BLaER1 treated with 17β-estradiol and CSF1 and Interleukin-3, amounts not matched to agents 10 nM and 100 nM (cell line): ENCODE measurements around the gene SLC1A6.

ENCODE experiments used
- H3K27ac ChIP-seq, 11 experiments: shearing (Covaris generic); formaldehyde crosslinking; 2 replicates each; pipeline ENCODE4 v1.8.1; 2022
- H3K27me3 ChIP-seq, 11 experiments: shearing (Covaris generic); formaldehyde crosslinking; 2 replicates each; pipeline ENCODE4 v1.8.1; 2022
- H3K36me3 ChIP-seq, 11 experiments: shearing (Covaris generic); formaldehyde crosslinking; 2 replicates each; pipeline ENCODE4 v1.8.1; 2022
- H3K4me1 ChIP-seq, 10 experiments: shearing (Covaris generic); formaldehyde crosslinking; 2 replicates each; pipeline ENCODE4 v1.8.1; 2022
- H3K4me2 ChIP-seq, 11 experiments: shearing (Covaris generic); formaldehyde crosslinking; 2 replicates each; pipeline ENCODE4 v1.8.1; 2022
- H3K4me3 ChIP-seq, 10 experiments: shearing (Covaris generic); formaldehyde crosslinking; 2 replicates each; pipeline ENCODE4 v1.8.1; 2022
- H3K9ac ChIP-seq, 11 experiments: shearing (Covaris generic); formaldehyde crosslinking; 2 replicates each; pipeline ENCODE4 v1.8.1; 2022
- H3K9me3 ChIP-seq, 11 experiments: shearing (Covaris generic); formaldehyde crosslinking; replicated peaks in 1 of 11; 2 replicates each; pipeline ENCODE4 v1.8.1; 2022
- H4K20me1 ChIP-seq, 11 experiments: shearing (Covaris generic); formaldehyde crosslinking; 2 replicates each; pipeline ENCODE4 v1.8.1; 2022
- Cebpa-rat ChIP-seq, 11 experiments: shearing (Covaris generic); IDR thresholded peaks; 2 replicates each; pipeline ENCODE4 v1.8.1; 2022

The SLC1A6 gene

DNA sequence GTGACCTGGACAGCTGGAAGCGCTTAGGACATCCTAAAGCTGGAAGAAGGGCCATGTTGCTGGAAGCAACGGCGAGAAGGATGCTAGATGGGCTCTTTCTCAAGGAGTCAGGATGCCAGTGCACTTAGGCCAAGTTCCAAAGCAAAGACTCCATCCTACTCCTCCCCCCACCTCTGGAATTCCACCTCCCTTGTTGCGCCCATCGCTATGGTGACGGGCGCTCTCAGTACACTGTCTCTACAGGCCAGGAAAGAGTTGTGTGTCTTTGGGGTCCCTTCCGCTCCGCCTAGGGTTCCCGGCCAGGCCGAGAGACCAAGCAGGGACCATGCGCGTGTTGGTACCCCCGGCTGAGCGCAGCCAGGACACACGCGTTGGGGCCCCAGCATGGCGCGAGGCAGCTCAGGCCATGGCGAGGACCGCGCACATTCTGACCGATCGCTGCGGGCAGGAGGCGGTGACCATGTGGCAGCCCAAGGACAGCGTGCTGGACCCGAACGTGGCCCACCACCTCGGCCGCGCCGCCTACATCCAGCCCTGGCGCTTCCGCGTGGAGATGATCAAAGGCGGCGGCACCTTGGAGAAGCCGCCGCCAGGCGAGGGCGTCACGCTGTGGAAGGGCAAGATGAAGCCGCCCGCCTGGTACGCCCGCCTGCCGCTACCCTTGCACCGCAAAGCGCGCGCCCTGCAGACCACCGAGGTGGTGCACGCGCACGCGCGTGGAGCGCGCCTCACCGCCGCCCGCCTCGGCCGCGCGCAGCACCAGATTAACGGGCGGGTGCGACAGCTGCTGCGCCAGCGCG lies 31.0 kb upstream of the SLC1A6 start:
- Histone ChIP-seq H3K9ac (no peak overlapping the region), H4K20me1 (no peaks in the 10 kb centered on the region), H3K27me3 (no peaks in the 10 kb centered on the region), H3K4me2 (no peak overlapping the region), H3K9me3 (peaks cover 0 to 3% (median 0%) of the 10 kb centered on the region in 11 experiments; a peak in 1 of 22 replicates), H3K4me1 (peaks cover 0 to 5% (median 0%) of the 10 kb centered on the region in 10 experiments; a peak in 1 of 20 replicates), H3K4me3 (no peak overlapping the region), H3K36me3 (no peaks in the 10 kb centered on the region), H3K27ac (no peak overlapping the region)
- no peak for TF ChIP-seq Cebpa-rat (IDR thresholded peaks at IDR 0.05)

DNA sequence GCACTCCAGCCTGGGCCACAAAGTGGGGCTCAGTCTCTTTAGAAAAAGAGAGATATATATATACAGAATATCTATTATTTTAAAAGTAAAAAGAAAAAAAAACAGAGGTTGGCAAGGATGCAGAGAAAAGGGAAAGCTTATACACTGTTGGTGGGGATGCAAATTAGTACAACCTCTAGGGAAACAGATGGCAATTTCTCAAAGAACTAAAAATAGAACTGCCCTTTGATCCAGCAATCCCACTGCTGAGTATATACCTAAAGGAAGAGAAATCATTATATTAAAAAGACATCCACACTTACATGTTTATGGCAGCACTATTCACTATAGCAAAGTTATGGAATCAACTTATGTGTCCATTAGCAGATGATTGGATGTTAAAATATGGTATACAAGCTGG lies 28.6 kb upstream of the SLC1A6 start:
- Histone ChIP-seq H3K4me1 (peaks cover 0 to 5% (median 0%) of the 10 kb centered on the region in 10 experiments; a peak in 1 of 20 replicates), H3K4me2 (no peak overlapping the region), H3K27ac (no peak overlapping the region), H3K4me3 (no peak overlapping the region), H3K36me3 (no peaks in the 10 kb centered on the region), H3K9ac (no peak overlapping the region), H4K20me1 (no peaks in the 10 kb centered on the region), H3K27me3 (no peaks in the 10 kb centered on the region), H3K9me3 (peaks cover 0 to 3% (median 0%) of the 10 kb centered on the region in 11 experiments; a peak in 1 of 22 replicates)
- TF ChIP-seq Cebpa-rat (IDR thresholded peaks at IDR 0.05), result no peak

DNA sequence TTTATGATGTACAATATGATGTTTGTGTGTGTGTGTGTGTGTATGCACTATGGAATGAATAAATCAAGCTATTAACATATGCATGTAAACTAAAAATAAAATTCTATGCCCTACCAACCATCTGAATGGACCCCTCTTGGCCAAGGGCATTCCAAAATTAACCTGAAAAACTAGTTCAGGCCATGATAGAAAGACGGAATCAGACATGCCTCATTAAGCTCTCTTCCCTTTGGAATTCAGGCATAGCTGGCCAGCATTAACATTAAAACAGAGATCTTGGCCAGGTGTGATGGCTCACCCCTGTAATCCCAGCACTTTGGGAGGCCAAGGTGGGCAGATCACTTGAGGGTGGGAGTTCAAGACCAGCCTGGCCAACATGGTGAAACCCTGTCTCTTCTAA lies 18.3 kb upstream of the SLC1A6 start:
- Histone ChIP-seq H3K4me1 (no peaks in the 10 kb centered on the region), H3K9me3 (no peaks in the 10 kb centered on the region), H3K36me3 (no peaks in the 10 kb centered on the region), H3K27me3 (no peaks in the 10 kb centered on the region), H3K9ac (no peak overlapping the region), H4K20me1 (no peaks in the 10 kb centered on the region), H3K4me2 (no peak overlapping the region), H3K27ac (no peak overlapping the region), H3K4me3 (no peak overlapping the region)
- TF ChIP-seq Cebpa-rat (IDR thresholded peaks at IDR 0.05), result no peak

DNA sequence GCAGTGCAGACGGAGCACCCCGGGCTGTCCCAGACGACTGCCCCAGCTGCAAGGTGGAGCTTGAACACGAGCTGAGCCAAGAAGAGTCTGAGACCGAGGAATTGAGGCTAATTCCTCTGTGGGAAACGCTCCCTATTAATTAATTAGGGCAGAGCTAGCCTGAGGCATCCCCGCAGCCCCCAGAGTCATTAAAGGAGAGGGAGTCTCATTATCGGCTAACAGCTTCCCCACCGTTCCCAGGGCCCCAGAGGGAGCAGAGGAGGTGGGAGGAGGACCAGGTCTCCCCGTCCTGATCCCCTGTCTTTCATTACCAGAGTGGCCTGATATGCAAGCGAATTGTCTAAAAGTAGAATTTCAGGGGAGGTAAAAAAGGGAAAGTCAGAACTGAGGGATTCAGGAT lies 13.1 kb upstream of the SLC1A6 start:
- H3K27me3 ChIP-seq, result no peaks in the 10 kb centered on the region
- H3K4me1 ChIP-seq, result no peaks in the 10 kb centered on the region
- TF ChIP-seq Cebpa-rat (IDR thresholded peaks at IDR 0.05), result no peak
- no peaks in the 10 kb centered on the region for H3K9me3 ChIP-seq
- no peak overlapping the region for H3K4me2 ChIP-seq
- no peaks in the 10 kb centered on the region for H3K36me3 ChIP-seq
- H3K9ac ChIP-seq, result no peak overlapping the region
- H3K27ac ChIP-seq, result no peak overlapping the region
- no peak overlapping the region for H3K4me3 ChIP-seq
- no peaks in the 10 kb centered on the region; a peak in 1 of 22 replicates for H4K20me1 ChIP-seq

DNA sequence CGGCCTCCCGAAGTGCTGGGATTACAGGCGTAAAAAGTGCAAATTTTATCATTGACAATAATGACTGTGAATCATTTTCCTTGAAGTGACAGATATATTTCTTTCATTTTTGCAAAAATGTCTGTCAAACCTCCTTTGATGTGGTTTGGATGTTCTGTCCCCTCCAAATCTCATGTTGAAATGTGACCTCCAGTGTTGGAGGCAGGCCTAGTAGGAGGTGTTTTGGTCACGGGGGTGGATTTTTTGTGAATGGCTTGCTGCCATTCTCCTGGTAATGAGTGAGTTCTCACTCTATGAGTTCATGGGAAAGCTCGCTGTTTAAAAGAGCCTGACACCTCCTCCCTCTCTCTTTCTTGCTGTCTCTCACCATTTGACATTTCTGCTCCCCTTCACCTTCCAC lies 5.5 kb upstream of the SLC1A6 start:
- H4K20me1 ChIP-seq, result no peaks in the 10 kb centered on the region
- no peak for TF ChIP-seq Cebpa-rat (IDR thresholded peaks at IDR 0.05)
- no peaks in the 10 kb centered on the region for H3K36me3 ChIP-seq
- no peak overlapping the region for H3K4me3 ChIP-seq
- H3K27me3 ChIP-seq, result peaks cover 9 to 15% (median 12%) of the 10 kb centered on the region in 11 experiments
- H3K4me2 ChIP-seq, result no peak overlapping the region
- H3K9ac ChIP-seq, result no peak overlapping the region
- H3K4me1 ChIP-seq, result peaks cover 0 to 2% (median 0%) of the 10 kb centered on the region in 10 experiments; a peak in 3 of 20 replicates
- no peak overlapping the region for H3K27ac ChIP-seq
- H3K9me3 ChIP-seq, result no peaks in the 10 kb centered on the region

DNA sequence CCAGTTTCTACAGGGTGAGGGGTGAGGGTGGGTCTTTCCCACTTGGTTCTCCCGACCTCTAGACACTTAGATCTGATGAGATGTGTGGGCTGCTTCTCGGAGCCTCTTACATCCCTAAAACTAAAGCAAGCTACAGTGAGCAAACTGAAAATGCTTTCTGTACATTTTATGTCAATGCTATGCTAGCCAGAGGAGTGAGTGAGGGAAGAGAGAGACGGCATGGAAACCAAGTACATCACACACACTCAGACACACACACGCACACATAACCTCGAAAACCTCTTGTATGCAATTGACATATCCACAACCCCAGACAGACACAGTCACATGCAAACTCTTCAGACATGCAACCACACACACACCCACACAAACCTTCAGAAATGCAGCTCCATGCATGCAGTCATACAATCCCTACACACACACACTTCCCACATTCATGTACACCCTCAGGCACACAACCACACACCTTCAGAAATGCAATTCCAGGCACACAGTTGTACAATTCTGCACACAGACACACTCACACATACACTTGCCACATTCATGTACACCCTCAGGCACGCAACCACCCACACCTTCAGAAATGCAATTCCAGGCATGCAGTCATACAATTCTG lies 1.4 kb downstream of the SLC1A6 start:
- no peak for TF ChIP-seq Cebpa-rat (IDR thresholded peaks at IDR 0.05)
- peaks cover 32 to 45% (median 41%) of the 10 kb centered on the region in 11 experiments for H3K27me3 ChIP-seq

DNA sequence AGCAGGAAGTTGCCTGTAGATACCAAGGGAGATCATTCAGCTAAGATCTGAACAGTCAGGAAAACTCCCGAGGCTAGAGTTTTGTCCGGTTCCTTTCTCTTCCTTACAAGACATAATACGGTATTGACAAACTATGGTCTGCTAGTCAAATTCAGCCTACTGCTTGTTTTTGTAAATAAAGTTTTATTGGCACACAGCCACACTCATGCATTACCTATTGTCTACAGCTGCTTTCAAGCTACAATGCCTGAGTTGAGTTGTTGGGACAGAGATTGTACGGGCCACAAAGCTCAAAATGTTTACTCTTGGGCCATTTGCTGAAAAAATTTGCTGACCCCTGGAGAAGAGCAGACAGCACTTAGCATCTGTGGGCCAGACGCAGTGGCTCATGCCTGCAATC lies 2.5 kb downstream of the SLC1A6 start:
- H3K4me2 ChIP-seq, result peak overlapping the region in 6 of 11 experiments; percentile 10 to 32 (median 22); a peak in 9 of 22 replicates
- H3K9ac ChIP-seq, result no peak overlapping the region
- H3K9me3 ChIP-seq, result no peaks in the 10 kb centered on the region
- no peak for TF ChIP-seq Cebpa-rat (IDR thresholded peaks at IDR 0.05)
- no peaks in the 10 kb centered on the region; a peak in 1 of 22 replicates for H4K20me1 ChIP-seq
- H3K4me1 ChIP-seq, result peaks cover 0 to 27% (median 16%) of the 10 kb centered on the region in 10 experiments; a peak in 15 of 20 replicates
- no peak overlapping the region for H3K27ac ChIP-seq
- H3K27me3 ChIP-seq, result peaks cover 32 to 45% (median 41%) of the 10 kb centered on the region in 11 experiments
- H3K4me3 ChIP-seq, result no peak overlapping the region
- H3K36me3 ChIP-seq, result no peaks in the 10 kb centered on the region

More for the DNA sequence above, 1.4 kb downstream of the SLC1A6 start:
- Histone ChIP-seq H3K9me3 (no peaks in the 10 kb centered on the region), H3K9ac (no peak overlapping the region), H3K36me3 (no peaks in the 10 kb centered on the region), H3K4me3 (no peak overlapping the region), H3K4me2 (no peak overlapping the region), H3K4me1 (peaks cover 0 to 22% (median 13%) of the 10 kb centered on the region in 10 experiments; a peak in 15 of 20 replicates), H4K20me1 (no peaks in the 10 kb centered on the region; a peak in 1 of 22 replicates), H3K27ac (no peak overlapping the region)

DNA sequence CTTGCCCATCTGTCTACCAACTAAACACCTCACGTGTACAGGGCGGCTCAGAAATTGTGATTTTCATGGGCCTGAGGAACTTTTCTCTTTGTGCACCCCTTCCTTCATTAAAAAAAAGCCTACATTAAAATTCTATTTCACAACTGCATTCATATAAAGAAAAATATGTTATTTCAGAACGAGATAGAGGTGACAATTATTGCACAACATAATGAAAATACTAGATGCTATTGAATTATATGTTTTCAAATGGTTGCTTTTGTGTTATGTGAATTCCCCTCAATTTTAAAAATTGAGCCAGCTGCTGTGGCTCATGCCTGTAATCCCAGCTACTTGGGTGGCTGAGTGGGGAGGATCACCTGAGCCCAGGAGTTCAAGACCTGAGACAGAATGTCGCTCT lies 5.2 kb downstream of the SLC1A6 start:
- no peaks in the 10 kb centered on the region; a peak in 1 of 22 replicates for H4K20me1 ChIP-seq
- H3K36me3 ChIP-seq, result no peaks in the 10 kb centered on the region
- peaks cover 0 to 22% (median 15%) of the 10 kb centered on the region in 10 experiments; a peak in 15 of 20 replicates for H3K4me1 ChIP-seq
- peaks cover 16 to 26% (median 23%) of the 10 kb centered on the region in 11 experiments for H3K27me3 ChIP-seq
- no peak overlapping the region for H3K9ac ChIP-seq
- peaks cover 0 to 6% (median 0%) of the 10 kb centered on the region in 11 experiments; a peak in 1 of 22 replicates for H3K9me3 ChIP-seq
- H3K4me3 ChIP-seq, result no peak overlapping the region
- no peak overlapping the region for H3K27ac ChIP-seq
- peak in 2 of 11 experiments; percentile 41 to 50; a peak in 2 of 22 replicates for TF ChIP-seq Cebpa-rat (IDR thresholded peaks at IDR 0.05)
- H3K4me2 ChIP-seq, result no peak overlapping the region

DNA sequence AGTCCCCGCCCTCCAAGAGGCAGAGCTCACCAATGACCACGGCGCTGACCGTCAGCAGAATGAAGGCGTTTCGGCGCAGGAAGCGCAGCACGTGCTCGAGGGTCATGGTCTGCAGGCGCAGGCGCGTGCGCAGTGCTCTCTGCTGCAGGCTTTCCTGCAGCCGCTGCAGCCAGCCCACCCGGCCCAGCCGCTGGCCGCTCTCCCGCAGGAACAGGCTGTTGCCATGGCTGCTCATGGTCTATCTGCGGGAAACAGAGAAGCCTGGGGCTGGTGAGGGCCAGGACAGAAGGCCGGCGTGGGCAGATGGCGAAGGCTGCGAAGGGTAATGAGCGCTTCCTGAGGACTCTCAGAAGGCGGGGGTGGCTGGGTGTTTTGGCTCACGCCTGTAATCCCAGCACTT lies 7.0 kb downstream of the SLC1A6 start:
- Histone ChIP-seq H3K27me3 (peaks cover 0 to 8% (median 5%) of the 10 kb centered on the region in 11 experiments; a peak in 18 of 22 replicates), H3K36me3 (no peaks in the 10 kb centered on the region), H3K4me3 (no peak overlapping the region), H3K4me1 (peaks cover 0 to 22% (median 15%) of the 10 kb centered on the region in 10 experiments; a peak in 15 of 20 replicates), H3K4me2 (peak overlapping the region in 1 of 11 experiments; percentile 69; a peak in 1 of 22 replicates), H3K27ac (no peak overlapping the region), H4K20me1 (no peaks in the 10 kb centered on the region), H3K9me3 (peaks cover 0 to 10% (median 0%) of the 10 kb centered on the region in 11 experiments; a peak in 1 of 22 replicates), H3K9ac (no peak overlapping the region)
- TF ChIP-seq Cebpa-rat (IDR thresholded peaks at IDR 0.05), result no peak
